Neural progenitor cell (in vitro differentiated cells): ENCODE data around the gene SLC16A9.

Source experiments
- CTCF ChIP-seq: fragments of 200-600 bp; sonication (generic); IDR thresholded peaks from 2 replicates; pipeline ENCODE4 v1.5.1; 2017; ENCODE audit warnings: antibody characterized with exemption, mild to moderate bottlenecking
- EZH2 ChIP-seq: fragments of 200-600 bp; sonication (generic); IDR thresholded peaks from 2 replicates; pipeline ENCODE4 v1.6.1; 2017; ENCODE audit warnings: antibody characterized with exemption, mild to moderate bottlenecking, moderate library complexity

- TF ChIP-seq CTCF: no peak
- no peak for TF ChIP-seq EZH2
Observed at GRCh38 chr10:59631237-59631636, 78.4 kb downstream of the SLC16A9 start.
